Psoas muscle (tissue), 8 donors: Measurements from ENCODE around the gene RCOR2. TPM values are rescaled to one million over a fixed set of nuclear protein-coding genes. Genes with fewer than 3 reads are reported as not detected.

Source experiments
- ATAC-seq, 4 donors: fragments of 200-7000 bp; cut with Tn5 transposase; one replicate each; pipeline ENCODE4 v1.9.1; 2020; ENCODE audit warnings: moderate library complexity in 3 of 4, mild to moderate bottlenecking in 2 of 4
- DNase-seq, 2 donors: peaks; one replicate each; pipeline ENCODE4 v3.0.0-alpha.2; 2020
- H3K27ac ChIP-seq: fragments of 200-600 bp; one replicate; pipeline ENCODE4 v1.8.0; 2022
- H3K27me3 ChIP-seq, 3 donors: fragments of 200-600 bp in 1 of 3; one replicate each; pipeline versions ENCODE4 v1.6.1 to v1.8.0; 2013 to 2022; ENCODE audit warnings: low read length in 2 of 3, mild to moderate bottlenecking in 2 of 3, moderate library complexity in 1 of 3; ENCODE audit not compliant: insufficient read depth in 3 of 3
- H3K36me3 ChIP-seq, 2 donors: fragments of 200-600 bp in 1 of 2; one replicate each; pipeline versions ENCODE4 v1.6.1 to v1.8.0; 2013 to 2022; ENCODE audit warnings: low read depth in 1 of 2, mild to moderate bottlenecking in 1 of 2, moderate library complexity in 1 of 2; ENCODE audit not compliant: insufficient read depth in 1 of 2
- H3K4me1 ChIP-seq: fragments of 200-600 bp; one replicate; pipeline ENCODE4 v1.8.0; 2022
- H3K4me3 ChIP-seq: fragments of 200-600 bp; one replicate; pipeline ENCODE4 v1.8.0; 2022; ENCODE audit warnings: mild to moderate bottlenecking
- H3K9me3 ChIP-seq: fragments of 200-600 bp; one replicate; pipeline ENCODE4 v1.8.0; 2022
- WGBS, 3 donors: extraction: QIAGEN DNeasy Blood & Tissue Kit; methylation state at CpG; one replicate each; pipeline versions ENCODE4 v1.1.6 to v1.1.7; 2013; 5-methylcytosine and 5-hydroxymethylcytosine counted together
- intact Hi-C, 2 donors: fragments of 100-400 bp; cut with DNase I; formaldehyde crosslinking; loops; one replicate each; pipeline versions ENCODE4 v1.11.0 to v1.14.2; 2022
- polyA plus RNA-seq, 3 donors: library from polyadenylated mRNA; stranded (reverse); fragments of 200-250 nt; gene quantifications; one replicate each; pipeline ENCODE4 v1.2.3, GENCODE V29; 2013
- total RNA-seq, 4 donors: library from RNA; stranded (reverse); fragmentation: NEBNext Ultra II Directional in 2 of 4; extraction: Animal tissue kit (Norgen Biotek cat#: 25700) in 2 of 4; gene quantifications; one replicate each; pipeline versions ENCODE4 v1.2.1 to v1.2.4, GENCODE V29; 2021 to 2023
- TF ChIP-seq, protein P1 (sequence below): fragments of 200-600 bp; IDR thresholded peaks from one replicate; pipeline ENCODE4 v1.8.0; 2022; ENCODE audit warnings: antibody characterized with exemption
- donor health status: healthy with polysubstance abuse.
- donor health status: DM: no; HTN: no; CAD: no; lungs with moderate emphysema.
- donor health status: Bipolar disorder and iron deficiency.
- donor health status: healthy.
- donor health status: DM: yes; HTN: yes; CAD: no.
- donor health status: DM: no; HTN: no; CAD: no.
- donor health status: DM: no; HTN: no; CAD: no.
- donor health status: DM: yes; HTN: yes; CAD: no.

The RCOR2 gene
- total and polyA plus RNA-seq, 7 donors, result 0.07 to 2.1 (median 0.66) TPM

DNA sequence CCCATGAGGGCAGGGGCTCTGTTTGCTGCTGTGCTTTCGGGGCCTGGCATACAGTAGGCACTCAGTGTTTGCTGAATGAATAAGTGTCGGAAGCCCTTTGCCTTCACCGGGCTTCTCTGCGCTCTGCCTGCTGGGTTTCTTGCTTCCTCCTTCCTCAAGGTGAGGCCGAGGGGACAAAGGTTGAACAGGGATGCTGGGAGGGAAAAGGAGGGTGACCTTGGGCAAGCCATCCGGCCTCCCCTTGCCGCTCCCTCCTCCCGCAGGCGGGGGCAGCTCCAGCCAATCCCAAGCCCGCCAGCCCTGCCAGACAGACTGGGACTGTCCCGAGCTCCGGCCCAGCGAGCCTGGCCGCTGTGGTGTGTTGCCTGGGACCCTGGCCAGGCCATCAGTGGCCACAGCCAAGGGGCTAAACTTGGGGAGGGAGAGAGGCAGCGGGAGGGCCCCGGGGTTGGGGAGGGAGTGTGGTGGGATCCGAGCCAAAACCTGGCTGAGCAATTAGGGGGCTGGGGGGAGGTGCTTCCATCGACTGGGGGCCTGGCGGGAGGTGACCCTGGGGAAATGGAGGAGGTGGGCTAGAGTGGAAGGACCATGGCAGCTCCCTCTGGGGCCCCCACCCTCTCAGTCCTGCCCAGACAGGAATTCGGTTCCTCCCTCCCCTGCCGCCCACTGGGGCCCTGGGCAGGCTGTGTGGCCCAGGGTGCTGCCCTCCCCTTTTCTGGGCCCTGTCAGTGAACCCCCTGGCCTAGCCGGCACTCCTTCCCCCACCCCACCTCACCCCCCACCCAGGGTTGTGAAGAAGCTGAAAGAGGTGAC lies 3.4 kb upstream of the RCOR2 start:
- Histone ChIP-seq H3K27ac (peak overlapping the region; percentile 85), H3K4me1 (peaks cover 33% of the 10 kb centered on the region), H3K4me3 (peak overlapping the region; percentile 73), H3K27me3 (no peaks in the 10 kb centered on the region), H3K36me3 (no peaks in the 10 kb centered on the region), H3K9me3 (no peaks in the 10 kb centered on the region)
- DNase-seq (peak; percentile 76 to 81), ATAC-seq (peak in 3 of 4 donors; percentile 14)
- TF ChIP-seq, protein P1, sequence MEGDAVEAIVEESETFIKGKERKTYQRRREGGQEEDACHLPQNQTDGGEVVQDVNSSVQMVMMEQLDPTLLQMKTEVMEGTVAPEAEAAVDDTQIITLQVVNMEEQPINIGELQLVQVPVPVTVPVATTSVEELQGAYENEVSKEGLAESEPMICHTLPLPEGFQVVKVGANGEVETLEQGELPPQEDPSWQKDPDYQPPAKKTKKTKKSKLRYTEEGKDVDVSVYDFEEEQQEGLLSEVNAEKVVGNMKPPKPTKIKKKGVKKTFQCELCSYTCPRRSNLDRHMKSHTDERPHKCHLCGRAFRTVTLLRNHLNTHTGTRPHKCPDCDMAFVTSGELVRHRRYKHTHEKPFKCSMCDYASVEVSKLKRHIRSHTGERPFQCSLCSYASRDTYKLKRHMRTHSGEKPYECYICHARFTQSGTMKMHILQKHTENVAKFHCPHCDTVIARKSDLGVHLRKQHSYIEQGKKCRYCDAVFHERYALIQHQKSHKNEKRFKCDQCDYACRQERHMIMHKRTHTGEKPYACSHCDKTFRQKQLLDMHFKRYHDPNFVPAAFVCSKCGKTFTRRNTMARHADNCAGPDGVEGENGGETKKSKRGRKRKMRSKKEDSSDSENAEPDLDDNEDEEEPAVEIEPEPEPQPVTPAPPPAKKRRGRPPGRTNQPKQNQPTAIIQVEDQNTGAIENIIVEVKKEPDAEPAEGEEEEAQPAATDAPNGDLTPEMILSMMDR, result no peak
- intact Hi-C loops, result no loop called here
- 23 to 26% (median 24%) methylated on average over 18 to 22 of the region's 22 CpGs for WGBS, 3 donors

DNA sequence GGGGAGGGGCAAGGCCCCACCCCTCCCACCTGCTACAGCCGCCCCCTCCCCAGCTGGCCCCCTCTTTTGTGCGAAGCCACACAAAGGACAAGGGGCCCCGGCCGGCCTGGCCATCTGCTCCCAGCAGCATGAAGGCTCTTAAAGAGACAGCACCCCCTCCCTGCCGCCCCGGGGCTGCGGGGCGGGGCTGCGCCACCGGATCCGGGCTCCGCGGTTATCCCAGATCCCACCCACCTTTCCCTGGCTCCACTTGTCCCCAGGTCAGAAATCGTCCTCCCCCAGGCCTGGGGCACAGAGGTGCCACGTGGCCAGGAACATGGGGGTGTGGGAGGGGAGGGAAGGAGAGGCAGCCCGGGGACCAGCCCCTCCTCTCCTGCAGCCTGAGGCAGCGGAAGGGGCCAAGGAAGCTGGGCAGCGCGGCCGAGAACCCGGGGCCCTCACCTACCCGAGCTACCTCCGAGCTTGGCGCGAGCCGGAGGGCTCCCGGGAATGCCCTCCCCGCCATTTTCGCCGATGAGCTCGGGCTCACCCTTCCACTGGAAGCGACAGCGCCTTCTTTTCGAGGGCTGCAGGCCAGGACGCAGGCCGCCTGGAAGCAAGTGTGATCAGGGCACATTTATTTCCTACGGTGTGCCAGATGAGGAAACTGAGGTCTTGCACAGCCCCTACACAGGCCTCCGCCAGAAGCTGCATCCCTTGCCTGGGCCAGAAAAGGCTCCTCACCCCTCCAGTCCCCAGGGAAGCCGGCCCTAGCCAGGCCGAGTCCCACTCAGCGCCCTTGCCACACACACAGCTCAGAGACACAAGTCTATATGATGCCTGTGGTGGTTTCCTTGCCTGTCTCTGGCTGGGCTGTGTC lies 2.5 kb upstream of the RCOR2 start:
- ATAC-seq, result peak in 2 of 4 donors; percentile 16 to 26

DNA sequence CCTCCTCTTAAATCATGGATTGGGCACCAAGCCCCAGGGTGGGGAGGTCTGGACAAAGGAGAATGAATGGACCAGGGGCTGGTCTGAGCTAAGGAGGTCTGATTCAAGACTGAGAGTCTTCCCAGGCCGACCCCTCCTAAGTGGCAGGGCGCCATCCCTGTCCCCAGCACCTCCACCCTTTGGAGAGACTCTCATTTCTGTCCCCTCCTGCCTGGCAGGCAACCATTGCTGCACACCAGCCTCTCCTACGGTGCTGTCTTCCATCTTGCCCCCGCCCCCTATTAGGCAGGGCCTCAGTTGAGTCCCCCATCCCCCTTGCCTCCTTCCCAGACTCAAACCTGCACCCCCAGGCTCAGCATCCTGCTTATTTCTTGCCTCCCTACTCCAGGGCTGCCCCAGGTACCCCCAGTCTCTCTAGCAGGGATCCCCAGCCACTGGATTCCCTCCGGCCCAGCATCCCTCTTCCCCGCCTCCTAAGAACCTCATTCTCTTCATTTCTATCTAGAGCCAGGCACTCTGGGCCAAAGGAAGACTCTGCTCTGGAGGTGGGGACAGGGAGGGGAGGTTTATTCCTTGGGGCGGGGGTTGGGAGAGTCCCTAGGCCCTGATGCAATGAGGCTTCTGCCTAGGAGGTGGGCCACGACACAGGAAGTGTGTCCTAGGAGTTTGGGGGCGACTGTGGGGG lies 1.7 kb upstream of the RCOR2 start:
- ATAC-seq, result no peak
- no peaks in the 10 kb centered on the region for H3K36me3 ChIP-seq
- DNase-seq, result peak; percentile 20 to 60
- no peaks in the 10 kb centered on the region for H3K9me3 ChIP-seq
- H3K4me3 ChIP-seq, result peak overlapping the region; percentile 73
- H3K4me1 ChIP-seq, result peaks cover 33% of the 10 kb centered on the region
- intact Hi-C loops, result loop anchor here (2.0 to 5.0 kb wide), 3 partner anchors 20 to 46 kb away; partner anchors contain the start of gene NAA40 (in 1 of the 2)
- 42 to 52% (median 52%) methylated on average over 8 to 9 of the region's 9 CpGs for WGBS, 3 donors
- TF ChIP-seq, protein P1, result no peak
- no peaks in the 10 kb centered on the region for H3K27me3 ChIP-seq
- peak overlapping the region; percentile 85 for H3K27ac ChIP-seq

More for the DNA sequence above, 2.5 kb upstream of the RCOR2 start:
- peaks cover 33% of the 10 kb centered on the region for H3K4me1 ChIP-seq
- intact Hi-C loops, result loop anchor here (2.0 to 5.0 kb wide), 3 partner anchors 19 to 47 kb away; partner anchors contain the start of gene NAA40 (in 1 of the 2)
- TF ChIP-seq, protein P1, result no peak
- no peaks in the 10 kb centered on the region for H3K36me3 ChIP-seq
- H3K9me3 ChIP-seq, result no peaks in the 10 kb centered on the region
- WGBS, 3 donors, result 14 to 42% (median 21%) methylated on average over 19 to 41 of the region's 41 CpGs
- H3K27me3 ChIP-seq, result no peaks in the 10 kb centered on the region
- peak overlapping the region; percentile 85 for H3K27ac ChIP-seq
- DNase-seq, result peak; percentile 39 to 69
- H3K4me3 ChIP-seq, result peak overlapping the region; percentile 73

DNA sequence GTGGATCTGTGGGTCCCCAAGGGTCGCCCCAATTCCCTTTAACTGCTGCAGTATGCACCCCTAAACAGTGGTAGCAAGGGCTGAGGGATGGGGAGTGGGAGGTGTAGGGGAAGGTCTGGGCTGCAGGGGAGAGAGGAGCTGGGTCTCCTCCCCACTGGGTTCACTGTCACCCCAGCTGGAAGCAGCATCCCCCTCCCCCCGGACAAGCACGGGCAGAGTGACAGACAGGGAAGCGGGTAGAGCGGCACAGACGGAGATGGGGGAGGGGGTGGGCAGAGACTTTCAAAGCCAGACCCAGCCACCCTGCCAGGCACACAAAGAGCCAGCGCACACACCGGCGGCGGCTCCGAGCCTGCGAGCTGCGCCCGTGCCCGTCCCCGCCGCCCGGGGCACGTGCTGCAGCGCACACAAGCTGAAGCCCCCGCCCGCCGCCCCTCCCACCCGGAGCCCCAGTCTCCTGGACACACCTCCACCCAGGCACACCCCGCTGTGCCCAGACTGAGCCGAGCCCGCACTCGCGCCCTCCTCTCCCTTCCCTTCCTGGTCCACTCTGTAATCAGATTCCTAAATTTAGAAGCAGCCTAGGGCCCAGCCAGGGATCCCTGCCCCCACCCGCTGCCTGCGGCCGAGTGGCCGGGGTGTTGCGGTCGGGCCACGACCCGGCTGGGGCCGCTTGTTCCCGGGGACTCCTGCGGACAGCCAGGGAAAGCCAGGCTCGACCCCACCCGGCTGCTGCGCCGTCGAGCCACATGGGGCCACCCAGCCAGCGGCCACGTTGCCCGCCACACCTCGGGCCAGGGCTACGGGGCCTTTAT lies 935 bp upstream of the RCOR2 start:
- 1 to 3% (median 3%) methylated on average over 31 to 50 of the region's 50 CpGs for WGBS, 3 donors
- Histone ChIP-seq H3K9me3 (no peaks in the 10 kb centered on the region), H3K36me3 (no peaks in the 10 kb centered on the region), H3K4me3 (peak overlapping the region; percentile 73), H3K27me3 (no peaks in the 10 kb centered on the region), H3K27ac (peak overlapping the region; percentile 85), H3K4me1 (peaks cover 33% of the 10 kb centered on the region)
- peak; percentile 71 to 88 for DNase-seq
- TF ChIP-seq, protein P1, result no peak
- peak; percentile 76 to 84 (median 84) for ATAC-seq
- intact Hi-C loops, result loop anchor here (2.0 to 5.0 kb wide), 3 partner anchors 21 to 46 kb away; partner anchors contain the start of gene NAA40 (in 1 of the 2)
